Measurements from ENCODE around the gene NAV3. TPM values are rescaled to one million over a fixed set of nuclear protein-coding genes. Genes with fewer than 3 reads are reported as not detected.

NAV3 gene
- total RNA-seq, 3 donors from 2014 or later, result 0.08 to 0.29 TPM; not detected in 1

DNA sequence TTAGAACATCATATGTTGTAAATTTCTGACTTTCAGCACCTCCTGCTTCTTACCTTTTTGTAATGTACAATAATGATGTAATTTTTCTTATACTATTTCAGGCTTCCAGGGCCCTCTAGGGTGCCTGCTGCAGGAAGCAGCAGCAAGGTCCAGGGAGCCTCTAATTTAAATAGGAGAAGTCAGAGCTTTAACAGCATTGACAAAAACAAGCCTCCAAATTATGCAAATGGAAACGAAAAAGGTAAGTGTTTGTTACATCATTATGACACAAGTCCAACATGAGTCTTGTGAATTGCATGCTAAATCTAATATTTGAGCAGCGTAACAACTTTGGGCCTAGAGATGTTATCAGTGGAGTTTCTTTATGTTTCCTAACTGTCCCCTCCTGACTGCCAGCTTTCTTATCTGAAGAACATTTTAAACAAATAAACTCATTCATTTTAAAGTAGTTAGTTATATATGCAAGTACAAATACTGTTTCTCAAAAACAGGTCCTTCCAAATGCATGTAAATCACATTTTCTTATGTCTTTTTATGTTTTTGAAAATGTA lies 167.6 kb downstream of the NAV3 start:
- DNase-seq, result no peak
- no peak for ATAC-seq
- Mint-ChIP-seq H3K9me3 (no peaks in the 10 kb centered on the region), H3K4me3 (no peak overlapping the region), H3K27me3 (ENCODE audit: low read depth) (no peaks in the 10 kb centered on the region), H3K36me3 (ENCODE audit: insufficient read depth) (no peaks in the 10 kb centered on the region), H3K4me1 (ENCODE audit: low read depth) (no peaks in the 10 kb centered on the region)

DNA sequence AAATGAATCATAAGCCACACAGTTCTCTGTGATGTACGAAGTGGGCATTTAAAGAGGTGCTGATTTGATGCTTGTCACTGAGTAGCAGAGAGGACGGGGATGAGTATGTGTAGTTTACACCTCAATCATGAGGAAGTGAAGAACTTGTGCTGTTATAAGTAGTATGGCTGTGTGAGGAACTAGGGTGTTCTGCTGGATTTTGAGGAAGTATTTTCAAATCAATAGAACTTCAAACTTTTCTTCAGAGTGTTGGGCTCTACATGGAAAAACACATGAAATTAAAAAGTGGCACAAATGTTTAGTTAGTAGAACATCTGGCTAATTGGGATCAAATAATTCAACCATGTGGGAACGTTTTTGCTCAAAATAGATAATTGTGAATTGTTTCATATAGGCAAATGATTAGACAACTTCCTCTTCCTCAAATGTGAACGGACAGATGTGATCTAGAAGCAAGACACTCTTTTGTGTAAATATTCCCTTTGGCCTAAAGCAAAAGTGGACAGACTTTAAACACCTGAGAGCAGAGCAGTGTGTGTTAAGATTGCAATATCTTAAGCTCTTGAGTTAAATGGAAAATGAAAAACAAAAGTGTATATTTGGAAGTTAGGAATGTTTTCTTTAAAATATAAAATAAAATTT lies 168.5 kb downstream of the NAV3 start:
- H3K27me3 Mint-ChIP-seq (ENCODE audit: low read depth), result no peaks in the 10 kb centered on the region
- no peak overlapping the region for H3K4me3 Mint-ChIP-seq
- no peak for ATAC-seq
- no peaks in the 10 kb centered on the region for H3K36me3 Mint-ChIP-seq (ENCODE audit: insufficient read depth)
- no peaks in the 10 kb centered on the region for H3K4me1 Mint-ChIP-seq (ENCODE audit: low read depth)
- no peaks in the 10 kb centered on the region for H3K9me3 Mint-ChIP-seq
- no peak for DNase-seq

DNA sequence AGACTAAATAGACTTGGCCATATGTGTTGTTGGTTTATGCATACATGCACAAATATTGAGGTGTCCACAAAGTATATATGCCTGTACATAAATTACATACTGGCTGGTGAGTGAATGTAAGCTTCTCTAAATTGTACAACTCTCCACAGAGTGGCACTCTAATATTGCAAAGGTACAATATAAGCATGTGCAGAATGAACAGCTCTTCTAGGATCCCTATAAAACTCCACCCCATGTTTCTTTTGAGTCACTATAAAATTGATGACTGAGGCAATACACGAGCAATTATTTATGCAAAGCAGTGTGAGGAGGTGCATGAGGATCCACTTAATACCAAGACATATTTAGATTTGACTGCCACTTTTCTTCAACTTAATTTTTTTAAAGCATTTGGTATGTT lies 172.2 kb downstream of the NAV3 start:
- Mint-ChIP-seq H3K4me3 (no peak overlapping the region), H3K36me3 (ENCODE audit: insufficient read depth) (no peaks in the 10 kb centered on the region), H3K27me3 (ENCODE audit: low read depth) (no peaks in the 10 kb centered on the region), H3K9me3 (no peaks in the 10 kb centered on the region), H3K4me1 (ENCODE audit: low read depth) (no peaks in the 10 kb centered on the region)
- ATAC-seq (no peak), DNase-seq (no peak)

DNA sequence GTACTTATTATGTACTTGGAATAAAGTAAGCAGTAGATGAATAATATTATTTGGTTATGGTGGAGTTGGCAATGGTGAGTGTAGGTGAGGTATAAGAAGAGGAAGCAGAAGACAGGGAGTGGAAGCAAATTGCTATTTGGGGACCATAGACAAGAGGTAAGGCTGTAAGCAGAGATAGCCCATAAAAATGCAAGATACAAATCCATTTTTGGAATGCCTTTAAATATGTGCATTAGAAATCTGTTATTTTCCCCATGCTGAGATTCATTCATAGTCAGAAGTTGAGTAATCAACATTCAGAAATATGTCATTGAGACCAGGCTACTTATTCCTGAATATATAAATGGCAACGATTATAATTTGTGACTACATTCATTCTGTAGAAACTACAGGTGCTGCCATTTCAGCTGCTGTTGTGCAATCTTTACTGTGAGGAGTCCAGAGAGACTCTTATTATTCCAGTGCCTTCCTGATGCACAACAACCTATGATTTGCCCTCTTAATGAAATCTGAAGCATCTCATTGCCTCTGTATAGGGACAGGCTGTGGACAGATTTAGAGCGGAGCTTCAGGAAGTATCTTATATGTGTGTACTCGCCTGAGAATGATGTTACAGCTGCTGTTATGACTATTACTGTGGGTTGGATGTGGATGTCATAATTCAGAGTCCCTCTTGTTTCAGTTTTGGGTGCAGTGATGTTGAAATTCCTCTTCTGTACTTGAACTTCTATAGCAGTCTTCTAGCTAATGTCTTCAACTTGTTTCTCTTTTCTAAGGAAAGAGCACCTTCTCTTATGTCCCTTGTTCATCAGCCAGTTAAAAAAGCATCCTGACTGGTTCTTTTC lies 173.8 kb downstream of the NAV3 start:
- H3K36me3 Mint-ChIP-seq (ENCODE audit: insufficient read depth), result no peaks in the 10 kb centered on the region
- DNase-seq (no peak), ATAC-seq (no peak)
- no peak overlapping the region for H3K4me3 Mint-ChIP-seq
- H3K27me3 Mint-ChIP-seq (ENCODE audit: low read depth), result no peaks in the 10 kb centered on the region
- no peaks in the 10 kb centered on the region for H3K9me3 Mint-ChIP-seq
- H3K4me1 Mint-ChIP-seq (ENCODE audit: low read depth), result no peaks in the 10 kb centered on the region

DNA sequence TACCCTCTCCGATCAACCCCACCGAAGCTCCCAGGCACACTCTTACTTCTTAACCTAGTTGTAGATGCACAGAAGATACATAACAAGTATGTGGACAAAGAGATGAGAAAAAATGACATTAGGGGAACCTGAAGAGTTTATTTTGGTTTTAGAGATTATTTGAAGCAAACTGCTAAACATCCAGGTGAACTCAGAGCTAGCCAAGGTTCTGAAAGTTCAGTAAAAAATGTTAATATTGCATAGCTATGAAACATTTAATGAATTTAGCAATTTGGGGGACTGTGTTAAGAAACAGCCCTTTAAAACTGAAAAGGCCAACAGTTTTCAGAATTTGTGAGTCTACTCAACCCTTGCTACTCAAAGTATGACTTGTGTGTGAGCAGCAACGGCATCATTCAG lies 174.4 kb downstream of the NAV3 start:
- no peak overlapping the region for H3K4me3 Mint-ChIP-seq

DNA sequence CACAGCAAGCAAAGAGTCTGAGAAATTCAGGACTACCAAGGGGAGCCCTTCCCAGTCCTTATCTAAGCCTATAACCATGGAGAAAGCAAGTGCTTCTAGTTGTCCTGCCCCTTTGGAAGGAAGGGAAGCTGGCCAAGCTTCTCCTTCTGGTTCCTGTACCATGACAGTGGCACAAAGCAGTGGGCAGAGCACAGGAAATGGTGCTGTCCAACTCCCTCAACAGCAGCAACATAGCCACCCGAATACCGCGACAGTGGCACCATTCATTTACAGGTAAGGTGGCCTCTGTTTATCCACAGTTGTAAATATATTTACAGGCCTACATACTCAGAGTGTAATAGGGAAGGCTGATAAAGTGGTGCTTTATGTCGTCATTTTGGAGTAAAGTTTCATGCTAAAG lies 176.5 kb downstream of the NAV3 start:
- no peak for ATAC-seq
- no peak for DNase-seq
- no peaks in the 10 kb centered on the region for H3K36me3 Mint-ChIP-seq (ENCODE audit: insufficient read depth)
- H3K4me3 Mint-ChIP-seq, result no peak overlapping the region
- no peaks in the 10 kb centered on the region for H3K4me1 Mint-ChIP-seq (ENCODE audit: low read depth)
- H3K9me3 Mint-ChIP-seq, result peaks cover 4% of the 10 kb centered on the region
- H3K27me3 Mint-ChIP-seq (ENCODE audit: low read depth), result no peaks in the 10 kb centered on the region

More for the DNA sequence above, 174.4 kb downstream of the NAV3 start:
- Mint-ChIP-seq H3K27me3 (ENCODE audit: low read depth) (no peaks in the 10 kb centered on the region), H3K4me1 (ENCODE audit: low read depth) (no peaks in the 10 kb centered on the region), H3K9me3 (no peaks in the 10 kb centered on the region), H3K36me3 (ENCODE audit: insufficient read depth) (no peaks in the 10 kb centered on the region)
- no peak for ATAC-seq
- DNase-seq, result no peak

DNA sequence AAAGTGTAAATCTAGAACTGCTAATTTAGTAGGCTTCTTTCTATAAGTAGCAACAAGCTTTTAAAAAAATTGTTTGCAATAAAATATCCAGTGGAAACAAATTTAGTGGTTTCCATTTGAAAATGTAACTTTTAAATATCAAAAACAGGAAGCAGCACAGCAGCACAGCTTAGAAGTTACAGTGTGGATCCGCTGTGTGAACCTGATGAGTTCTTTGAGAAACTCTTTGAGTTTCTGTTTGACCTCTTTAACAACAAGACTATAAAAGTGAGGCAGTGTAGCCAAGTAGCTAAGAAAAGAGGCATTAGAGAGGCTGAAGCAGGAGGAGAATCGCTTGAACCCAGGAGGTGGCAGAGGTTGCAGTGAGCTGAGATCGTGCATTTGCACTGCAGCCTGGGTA lies 178.3 kb downstream of the NAV3 start:
- H3K4me1 Mint-ChIP-seq (ENCODE audit: low read depth), result no peaks in the 10 kb centered on the region
- peaks cover 14% of the 10 kb centered on the region for H3K9me3 Mint-ChIP-seq
- no peaks in the 10 kb centered on the region for H3K27me3 Mint-ChIP-seq (ENCODE audit: low read depth)
- no peak for ATAC-seq
- H3K4me3 Mint-ChIP-seq, result no peak overlapping the region
- H3K36me3 Mint-ChIP-seq (ENCODE audit: insufficient read depth), result no peaks in the 10 kb centered on the region
- DNase-seq, result no peak

DNA sequence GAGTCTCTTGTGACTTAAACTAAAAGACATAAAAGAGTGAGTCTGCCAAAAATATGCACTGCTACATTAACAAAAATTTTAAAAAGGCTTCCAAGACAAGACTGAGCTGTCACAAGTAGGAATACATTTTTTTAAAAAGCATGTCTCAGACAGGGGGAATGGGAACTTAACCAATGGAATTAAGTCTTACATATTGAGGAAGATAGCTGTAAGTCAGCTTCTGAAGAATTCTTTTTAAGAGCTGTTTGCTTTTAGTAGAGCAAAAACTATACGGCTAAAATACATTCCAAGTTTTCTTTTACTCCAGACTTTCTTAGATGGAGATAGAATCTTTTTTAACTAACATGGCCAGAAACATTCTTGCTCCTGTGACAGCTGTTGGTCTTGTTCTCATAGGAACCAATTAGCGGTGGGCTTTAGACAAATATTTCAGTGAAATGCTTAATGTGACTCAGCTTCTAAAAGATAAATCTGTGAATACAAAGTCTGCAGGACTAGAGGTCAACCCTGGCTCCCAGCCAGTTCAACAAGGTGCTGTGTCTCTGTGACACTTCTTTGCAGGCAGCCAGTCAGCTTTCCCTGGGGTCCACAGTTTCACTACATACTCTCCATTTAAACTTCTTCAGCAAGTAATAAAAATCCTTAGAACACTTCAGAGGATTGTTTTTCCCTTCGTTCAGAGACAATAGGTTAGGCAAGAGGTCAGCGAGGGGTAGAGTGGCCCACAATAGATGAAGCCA lies 187.6 kb downstream of the NAV3 start:
- H3K4me3 Mint-ChIP-seq, result no peak overlapping the region

DNA sequence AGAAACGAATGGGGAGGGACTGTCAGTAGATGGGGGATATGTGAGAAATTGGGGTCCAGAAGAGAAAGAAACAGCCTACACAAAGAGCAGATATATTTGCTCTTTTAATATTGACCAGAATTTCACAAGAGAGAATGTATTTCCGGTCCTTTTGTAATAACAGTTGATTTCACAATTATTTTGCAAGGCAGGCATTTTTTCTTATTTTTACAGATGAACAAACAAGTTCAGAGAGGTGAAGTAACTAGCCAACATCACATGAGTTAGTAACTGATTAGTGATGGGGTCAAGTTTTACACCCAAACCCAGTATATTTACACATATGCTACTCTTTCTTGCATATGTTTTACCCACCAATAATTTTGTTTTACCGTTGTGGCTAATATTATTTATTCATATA lies 188.2 kb downstream of the NAV3 start:
- no peaks in the 10 kb centered on the region for H3K27me3 Mint-ChIP-seq (ENCODE audit: low read depth)
- H3K4me1 Mint-ChIP-seq (ENCODE audit: low read depth), result no peaks in the 10 kb centered on the region
- peaks cover 8% of the 10 kb centered on the region for H3K9me3 Mint-ChIP-seq
- no peak for ATAC-seq
- no peak for DNase-seq
- H3K36me3 Mint-ChIP-seq (ENCODE audit: insufficient read depth), result no peaks in the 10 kb centered on the region
- H3K4me3 Mint-ChIP-seq, result no peak overlapping the region

More for the DNA sequence above, 187.6 kb downstream of the NAV3 start:
- no peaks in the 10 kb centered on the region for H3K4me1 Mint-ChIP-seq (ENCODE audit: low read depth)
- H3K27me3 Mint-ChIP-seq (ENCODE audit: low read depth), result no peaks in the 10 kb centered on the region
- no peak for ATAC-seq
- no peak for DNase-seq
- H3K9me3 Mint-ChIP-seq, result peaks cover 11% of the 10 kb centered on the region
- no peaks in the 10 kb centered on the region for H3K36me3 Mint-ChIP-seq (ENCODE audit: insufficient read depth)

DNA sequence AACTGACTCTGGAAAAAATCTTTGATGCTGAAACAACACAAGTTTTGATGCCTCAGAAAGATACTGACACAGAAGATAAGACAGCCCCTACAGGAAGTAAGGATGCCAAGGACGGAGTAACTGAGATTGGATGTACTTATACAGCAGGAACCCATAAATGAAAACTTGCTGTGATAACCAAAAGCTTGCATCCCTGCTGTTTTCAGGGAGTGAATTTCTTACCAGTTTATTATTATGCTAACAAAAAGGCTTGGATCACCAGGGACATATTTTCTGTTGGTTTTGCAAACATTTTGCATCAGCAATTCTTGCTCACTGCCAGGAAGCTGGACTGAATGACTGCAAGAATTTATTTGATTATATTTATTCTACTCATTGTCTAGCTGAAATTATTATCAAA lies 197.7 kb downstream of the NAV3 start:
- Mint-ChIP-seq H3K4me3 (no peak overlapping the region), H3K9me3 (no peaks in the 10 kb centered on the region), H3K4me1 (ENCODE audit: low read depth) (no peaks in the 10 kb centered on the region), H3K27me3 (ENCODE audit: low read depth) (no peaks in the 10 kb centered on the region), H3K36me3 (ENCODE audit: insufficient read depth) (no peaks in the 10 kb centered on the region)
- ATAC-seq (no peak), DNase-seq (no peak)

DNA sequence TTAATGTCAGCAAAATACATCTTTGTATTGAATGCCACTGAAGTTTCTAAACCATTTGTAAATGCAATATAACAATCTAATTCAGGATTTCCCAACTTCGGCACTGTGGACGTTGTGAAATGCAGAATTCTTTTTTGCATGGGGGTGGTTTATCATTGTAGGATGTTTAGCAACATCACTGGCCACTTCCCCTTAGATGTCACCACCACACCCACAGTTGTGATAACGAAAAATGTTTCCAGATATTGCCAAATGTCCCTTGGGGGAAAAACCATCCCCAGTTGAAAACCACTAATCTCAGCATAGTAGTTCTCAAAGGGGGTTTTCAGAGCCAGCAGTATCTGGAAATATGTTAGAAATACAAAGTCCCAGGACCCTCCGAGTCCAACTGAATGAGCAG lies 203.3 kb downstream of the NAV3 start:
- ATAC-seq, result no peak
- no peak for DNase-seq
- H3K36me3 Mint-ChIP-seq (ENCODE audit: insufficient read depth), result no peaks in the 10 kb centered on the region
- H3K27me3 Mint-ChIP-seq (ENCODE audit: low read depth), result no peaks in the 10 kb centered on the region
- no peaks in the 10 kb centered on the region for H3K4me1 Mint-ChIP-seq (ENCODE audit: low read depth)
- no peak overlapping the region for H3K4me3 Mint-ChIP-seq
- H3K9me3 Mint-ChIP-seq, result no peaks in the 10 kb centered on the region

DNA sequence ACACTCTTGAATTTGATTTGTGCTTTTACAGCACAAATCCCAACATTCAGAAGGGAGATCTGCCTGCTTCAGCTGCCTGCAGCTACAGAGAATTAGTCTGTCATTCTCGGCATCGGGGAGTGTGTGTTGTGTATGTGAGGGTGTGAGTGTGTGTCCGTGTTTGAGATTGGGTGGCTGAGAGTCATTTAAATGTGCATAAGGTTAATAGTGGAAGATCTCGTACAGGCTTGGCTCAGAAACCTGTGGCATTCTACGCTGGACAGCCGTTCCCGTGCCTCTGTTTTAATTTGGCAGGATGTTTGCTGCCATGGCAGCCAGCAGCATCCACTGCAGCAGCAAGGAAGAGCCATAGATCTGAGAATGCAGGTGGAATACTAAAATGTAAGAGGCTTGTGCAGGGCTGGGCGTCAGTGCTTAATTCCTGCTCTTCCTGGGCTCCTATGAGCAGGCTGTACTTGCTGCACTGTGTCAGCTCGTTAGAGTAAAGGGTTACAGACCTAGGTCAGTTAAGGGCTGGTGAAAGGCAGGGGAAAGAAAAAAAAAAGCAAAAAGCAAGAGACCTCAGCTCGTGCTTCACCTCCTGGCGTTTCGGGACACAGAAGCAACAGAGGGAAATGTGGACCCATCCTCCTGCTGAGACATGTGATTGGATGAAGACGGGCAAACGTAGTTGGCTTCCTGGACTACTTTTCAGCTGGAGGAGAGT lies 205.4 kb downstream of the NAV3 start:
- Mint-ChIP-seq H3K4me1 (ENCODE audit: low read depth) (no peaks in the 10 kb centered on the region), H3K4me3 (no peak overlapping the region), H3K27me3 (ENCODE audit: low read depth) (no peaks in the 10 kb centered on the region), H3K36me3 (ENCODE audit: insufficient read depth) (no peaks in the 10 kb centered on the region), H3K9me3 (no peaks in the 10 kb centered on the region)
- DNase-seq (no peak), ATAC-seq (no peak)

DNA sequence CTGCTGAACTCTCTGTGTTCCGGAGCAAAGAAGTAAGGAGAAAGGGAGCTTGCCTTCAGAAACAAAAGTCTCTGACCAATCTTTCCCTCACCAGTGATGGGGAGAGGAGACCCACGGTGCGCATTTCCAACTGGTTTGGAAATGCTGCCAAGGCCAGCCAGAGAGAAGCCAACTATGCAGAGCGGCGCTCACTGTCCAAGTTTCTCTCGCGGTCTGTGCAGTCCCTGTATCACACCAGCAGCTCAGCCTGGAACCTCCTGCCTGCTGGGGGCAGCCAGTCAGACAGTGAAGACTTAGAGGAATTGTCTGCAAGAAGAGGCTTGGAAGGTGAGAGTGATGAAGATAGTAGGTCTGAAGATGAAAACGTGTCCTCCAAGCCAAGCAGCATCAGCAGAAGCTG lies 206.2 kb downstream of the NAV3 start:
- Mint-ChIP-seq H3K36me3 (ENCODE audit: insufficient read depth) (no peaks in the 10 kb centered on the region), H3K9me3 (no peaks in the 10 kb centered on the region), H3K4me3 (no peak overlapping the region), H3K27me3 (ENCODE audit: low read depth) (no peaks in the 10 kb centered on the region), H3K4me1 (ENCODE audit: low read depth) (no peaks in the 10 kb centered on the region)
- DNase-seq (no peak), ATAC-seq (no peak)

DNA sequence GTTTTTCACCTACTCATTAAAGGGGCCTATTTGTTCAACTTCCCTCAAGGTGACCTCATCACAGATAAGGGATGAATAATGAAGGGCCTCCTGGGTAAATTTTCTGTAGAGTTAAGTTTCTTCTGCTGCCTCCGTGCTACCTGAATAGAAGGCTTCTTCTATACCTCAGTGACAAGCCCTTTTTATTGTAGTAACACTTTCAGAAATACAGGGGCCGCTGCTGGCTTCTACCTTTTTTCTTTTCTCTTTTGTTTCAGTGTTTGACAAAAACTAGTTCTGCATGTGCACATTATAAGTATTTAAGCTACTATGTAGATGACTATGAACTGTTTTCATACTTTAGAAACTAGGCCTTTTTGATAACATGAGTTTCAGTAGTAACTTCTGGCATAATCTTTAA lies 207.0 kb downstream of the NAV3 start:
- no peak for ATAC-seq
- H3K36me3 Mint-ChIP-seq (ENCODE audit: insufficient read depth), result no peaks in the 10 kb centered on the region
- no peak overlapping the region for H3K4me3 Mint-ChIP-seq
- H3K27me3 Mint-ChIP-seq (ENCODE audit: low read depth), result no peaks in the 10 kb centered on the region
- H3K4me1 Mint-ChIP-seq (ENCODE audit: low read depth), result no peaks in the 10 kb centered on the region
- no peak for DNase-seq
- H3K9me3 Mint-ChIP-seq, result no peaks in the 10 kb centered on the region
